SK-N-SH treated with all-trans-retinoic acid at 6 μM for 48 hours (cell line): ENCODE results near the gene DCAF6.

ENCODE experiments used
- CSDC2 ChIP-seq: fragments of 250-450 bp; sonication (Bioruptor Pico); IDR thresholded peaks from 2 replicates; pipeline ENCODE4 v1.5.0; 2020; ENCODE audit warnings: mild to moderate bottlenecking, moderate library complexity
- RARB ChIP-seq: fragments of 250-450 bp; sonication (Bioruptor Pico); IDR thresholded peaks from 2 replicates; pipeline ENCODE4 v1.8.0; 2021; ENCODE audit warnings: mild to moderate bottlenecking, moderate library complexity
- ZFP3 ChIP-seq: fragments of 250-450 bp; sonication (Bioruptor Pico); IDR thresholded peaks from 2 replicates; pipeline ENCODE4 v1.5.0; 2020; ENCODE audit warnings: mild to moderate bottlenecking, moderate library complexity
- TF ChIP-seq, protein P1 (sequence below): fragments of 250-450 bp; sonication (Bioruptor Pico); IDR thresholded peaks from 2 replicates; pipeline ENCODE4 v1.5.1; 2020; ENCODE audit warnings: low read depth, mild to moderate bottlenecking, moderate library complexity

DNA sequence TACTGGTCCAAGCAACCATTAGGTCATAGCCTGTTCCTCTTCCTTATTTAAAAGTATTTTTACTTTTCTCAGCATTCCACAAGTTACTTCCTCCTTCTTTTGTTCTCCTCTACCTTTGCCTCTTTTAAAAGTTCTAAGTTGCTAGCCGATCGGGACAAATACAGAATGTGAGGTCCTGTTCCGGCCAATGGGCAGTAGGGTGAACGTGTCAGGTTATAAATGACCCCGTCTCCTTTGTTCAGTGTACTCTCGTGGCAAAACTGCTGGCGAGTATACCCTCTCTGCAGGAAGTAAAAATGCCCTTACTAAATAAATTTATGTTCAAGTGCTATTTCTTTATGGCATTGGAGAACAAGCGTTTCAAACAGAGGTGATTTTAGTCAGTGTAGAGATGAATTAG lies 25.1 kb upstream of the DCAF6 start:
- TF ChIP-seq RARB (CRISPR knock-in tag) (no peak), CSDC2 (CRISPR knock-in tag) (no peak), ZFP3 (CRISPR knock-in tag) (no peak)
- TF ChIP-seq, protein P1, sequence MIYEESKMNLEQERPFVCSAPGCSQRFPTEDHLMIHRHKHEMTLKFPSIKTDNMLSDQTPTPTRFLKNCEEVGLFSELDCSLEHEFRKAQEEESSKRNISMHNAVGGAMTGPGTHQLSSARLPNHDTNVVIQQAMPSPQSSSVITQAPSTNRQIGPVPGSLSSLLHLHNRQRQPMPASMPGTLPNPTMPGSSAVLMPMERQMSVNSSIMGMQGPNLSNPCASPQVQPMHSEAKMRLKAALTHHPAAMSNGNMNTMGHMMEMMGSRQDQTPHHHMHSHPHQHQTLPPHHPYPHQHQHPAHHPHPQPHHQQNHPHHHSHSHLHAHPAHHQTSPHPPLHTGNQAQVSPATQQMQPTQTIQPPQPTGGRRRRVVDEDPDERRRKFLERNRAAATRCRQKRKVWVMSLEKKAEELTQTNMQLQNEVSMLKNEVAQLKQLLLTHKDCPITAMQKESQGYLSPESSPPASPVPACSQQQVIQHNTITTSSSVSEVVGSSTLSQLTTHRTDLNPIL (CRISPR knock-in tag), result no peak
